ENCODE measurements around the gene REC114.

Gene REC114

GRCh38 chr15:73604477-73604876, 161.5 kb downstream of the REC114 start:
- no peak for DNase-seq (ENCODE audit: low read depth in 2 of 2)

DNA sequence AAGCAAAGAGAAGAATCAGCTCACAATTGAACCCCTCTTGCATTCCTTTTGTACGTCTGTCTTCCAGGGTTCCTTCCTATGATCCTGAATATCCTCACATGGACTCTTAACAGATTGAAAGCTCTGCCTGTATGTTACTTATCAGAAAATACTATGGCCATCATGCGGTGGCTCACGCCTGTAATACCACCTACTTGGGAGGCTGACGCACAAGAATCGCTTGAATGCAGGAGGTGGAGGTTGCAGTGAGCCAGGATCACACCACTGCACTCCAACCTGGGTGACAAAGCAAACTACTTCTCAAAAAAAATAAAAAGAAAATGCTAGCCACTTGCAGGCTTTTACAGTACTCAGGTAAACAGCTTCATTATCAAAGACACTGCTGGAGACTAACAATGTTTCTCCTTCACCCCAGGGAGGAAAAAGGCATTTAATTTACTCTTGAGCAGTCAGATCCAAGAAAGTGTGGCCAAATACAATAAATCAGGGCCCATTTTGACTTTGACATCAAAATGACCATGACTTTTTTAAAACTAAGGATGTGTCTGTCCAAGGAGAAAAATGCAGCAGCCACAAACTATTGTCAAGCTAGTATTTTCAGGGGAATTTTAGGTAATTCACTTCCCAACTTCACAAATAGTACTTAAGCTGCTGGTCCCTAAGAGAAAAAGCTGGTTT, 162.9 kb downstream of the REC114 start:
- no peak for DNase-seq (ENCODE audit: low read depth in 2 of 2)

DNA sequence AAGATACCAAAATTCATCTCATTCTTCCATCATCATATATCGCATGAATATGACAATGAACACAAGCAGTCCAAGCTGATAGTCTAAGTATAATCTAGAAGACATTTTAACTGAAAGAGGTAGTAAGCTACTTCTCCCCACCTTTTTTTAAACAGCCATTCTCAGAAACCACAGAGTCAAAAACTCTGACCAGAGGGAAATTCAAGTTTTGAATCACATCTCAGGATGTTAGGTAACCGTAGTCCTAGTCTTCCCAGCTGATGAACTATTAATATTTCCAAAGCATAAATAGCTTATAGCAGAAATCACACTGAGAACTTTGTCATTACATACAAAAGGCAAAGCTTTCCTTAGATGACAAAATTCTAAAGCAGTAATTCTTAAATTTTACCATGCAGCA, 164.4 kb downstream of the REC114 start:
- no peak for DNase-seq (ENCODE audit: low read depth in 2 of 2)

GRCh38 chr15:73607843-73608242, 164.9 kb downstream of the REC114 start:
- no peak for DNase-seq (ENCODE audit: low read depth in 2 of 2)

DNA sequence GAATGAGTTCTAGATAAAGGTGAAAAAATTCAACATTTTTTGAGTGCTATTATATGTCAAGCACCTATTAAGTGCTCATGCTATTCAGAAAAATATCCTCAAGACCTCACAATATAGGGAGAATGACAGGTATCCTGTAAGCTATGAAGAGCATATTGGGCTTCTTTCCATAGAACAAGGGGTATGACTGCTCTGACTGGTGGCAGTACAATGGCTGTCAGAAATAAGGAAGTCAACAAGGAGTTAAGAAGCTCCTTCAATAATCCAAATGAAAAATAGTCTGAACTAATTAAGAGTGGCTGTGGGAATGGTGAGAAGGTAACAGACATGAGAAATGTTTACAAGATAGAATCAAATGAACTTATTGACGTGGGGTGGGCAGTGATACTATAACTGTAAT, 165.5 kb downstream of the REC114 start:
- DNase-seq (ENCODE audit: low read depth in 2 of 2), result no peak

DNA sequence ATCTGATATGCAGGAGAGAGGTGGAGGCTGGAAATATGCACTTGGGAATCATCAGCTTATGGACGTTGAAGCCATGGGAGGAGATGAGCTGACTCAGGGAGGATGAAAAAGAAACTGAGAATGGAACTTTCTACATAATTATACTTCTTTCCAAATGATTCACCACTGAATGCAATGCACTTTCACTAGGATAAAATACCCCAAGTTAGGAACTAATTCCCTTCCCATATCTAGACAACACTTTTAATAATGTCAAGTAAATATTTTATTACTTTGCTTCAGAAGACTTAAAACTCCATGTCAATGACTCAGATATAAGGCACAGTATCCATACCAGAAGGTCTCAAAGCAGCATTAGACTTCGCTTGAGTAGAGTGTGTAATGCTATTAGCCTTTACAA, 166.0 kb downstream of the REC114 start:
- DNase-seq (ENCODE audit: low read depth in 2 of 2), result peak; percentile 59 to 65

All from fibroblast of skin of left biceps (primary cell).